GM12878 (cell line): ENCODE measurements around the gene BCOR. TPM values are rescaled to one million over a fixed set of nuclear protein-coding genes. Genes with fewer than 3 reads are reported as not detected.

Experiments
- IKZF1 ChIP-seq: fragments of 450-650 bp; conservative IDR thresholded peaks from 2 replicates; pipeline ENCODE4 v1.6.1; 2017; ENCODE audit warnings: antibody characterized with exemption, mild to moderate bottlenecking
- PAX5 ChIP-seq: IDR thresholded peaks from 2 replicates; pipeline ENCODE4 v1.6.1; 2011; ENCODE audit warnings: low read depth, low read length, borderline replicate concordance
- RB1 ChIP-seq: fragments of 450-650 bp; formaldehyde crosslinking; IDR thresholded peaks from 2 replicates; pipeline ENCODE4 v1.6.1; 2017; ENCODE audit warnings: mild to moderate bottlenecking, borderline replicate concordance
- RCOR1 ChIP-seq: conservative IDR thresholded peaks from 2 replicates; pipeline ENCODE4 v1.6.1; 2012; ENCODE audit warnings: low read depth, low read length, improper control_type of control experiment
- REST ChIP-seq: IDR thresholded peaks from 2 replicates; pipeline ENCODE4 v1.6.1; 2012; ENCODE audit warnings: mild to moderate bottlenecking, low read depth, low read length
- ZBED1 ChIP-seq: IDR thresholded peaks from 2 replicates; pipeline ENCODE4 v1.6.1; 2016; ENCODE audit warnings: borderline replicate concordance
- ZNF207 ChIP-seq: fragments of 450-650 bp; IDR thresholded peaks from 2 replicates; pipeline ENCODE4 v1.6.1; 2014; ENCODE audit warnings: antibody characterized with exemption, mild to moderate bottlenecking, borderline replicate concordance
- polyA plus RNA-seq, 11 experiments: library from polyadenylated mRNA; depleted of rRNA in 4 of 11; unstranded in 6 of 11; stranded (reverse) in 5 of 11; fragments of >200 nt; fragmentation: Nextera tagmentation in 4 of 11; fragmentation: Illumina TruSeq in 1 of 11; extraction: Ambion mirVana in 4 of 11; extraction: Trizol in 1 of 11; gene quantifications; 1 replicate in 1 of 11; 2 replicates in 10 of 11; pipeline versions ENCODE4 v1.2.1 to v1.2.3, GENCODE V29; 2011 to 2016; ENCODE audit warnings: inconsistent platforms in 2 of 11, missing spikeins in 2 of 11, low read depth in 1 of 11
- total RNA-seq, 4 experiments: library from RNA; depleted of rRNA in 3 of 4; stranded (reverse); fragments of >200 nt in 3 of 4; fragmentation: Illumina TruSeq in 1 of 4; extraction: Trizol in 1 of 4; gene quantifications; 2 replicates each; pipeline versions ENCODE4 v1.2.1 to v1.2.3, GENCODE V29; 2013 to 2021
- TF ChIP-seq, protein P1 (sequence below): IDR thresholded peaks from 2 replicates; pipeline ENCODE4 v1.6.1; 2012; ENCODE audit warnings: low read depth, low read length, improper control_type of control experiment
- TF ChIP-seq, protein P2 (sequence below): IDR thresholded peaks from 2 replicates; pipeline ENCODE4 v1.6.1; 2011; ENCODE audit warnings: low read depth, mild to moderate bottlenecking, low read length, moderate library complexity, borderline replicate concordance; ENCODE audit errors: extremely low read depth

The BCOR gene
- total and polyA plus RNA-seq, 10 of the 15 experiments (the other 5 are each of a cell fraction or from before 2014, with no cell fraction given): 5.1 to 16.4 (median 10.1) TPM

GRCh38 chrX:40098264-40099054, 701 bp upstream of the BCOR start (continued):
- TF ChIP-seq ZNF207: no peak
- TF ChIP-seq, protein P1, sequence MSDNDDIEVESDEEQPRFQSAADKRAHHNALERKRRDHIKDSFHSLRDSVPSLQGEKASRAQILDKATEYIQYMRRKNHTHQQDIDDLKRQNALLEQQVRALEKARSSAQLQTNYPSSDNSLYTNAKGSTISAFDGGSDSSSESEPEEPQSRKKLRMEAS: no peak
- TF ChIP-seq RCOR1: no peak
- no peak for TF ChIP-seq RB1
- no peak for TF ChIP-seq ZBED1
- TF ChIP-seq REST: no peak
- TF ChIP-seq IKZF1: 0 out of 2 replicates have a peak, but pooled peaks have one; percentile 7
- TF ChIP-seq, protein P2, sequence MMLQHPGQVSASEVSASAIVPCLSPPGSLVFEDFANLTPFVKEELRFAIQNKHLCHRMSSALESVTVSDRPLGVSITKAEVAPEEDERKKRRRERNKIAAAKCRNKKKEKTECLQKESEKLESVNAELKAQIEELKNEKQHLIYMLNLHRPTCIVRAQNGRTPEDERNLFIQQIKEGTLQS: no peak
- TF ChIP-seq PAX5: peak; percentile 95
